T1000 (cell line): ENCODE data around the gene CAMSAP3.
A peak's percentile ranks its signal among the peaks of the same experiment; 100 is the strongest.

Experiments used
- DNase-seq: peaks from one replicate; lab custom pipeline; 2025; ENCODE audit warnings: mixed read lengths; lab: John Stamatoyannopoulos, UW

CAMSAP3 gene

GRCh38 chr19:7614859-7615741 lies 19.4 kb downstream of the CAMSAP3 start:
- no peak for DNase-seq

DNA sequence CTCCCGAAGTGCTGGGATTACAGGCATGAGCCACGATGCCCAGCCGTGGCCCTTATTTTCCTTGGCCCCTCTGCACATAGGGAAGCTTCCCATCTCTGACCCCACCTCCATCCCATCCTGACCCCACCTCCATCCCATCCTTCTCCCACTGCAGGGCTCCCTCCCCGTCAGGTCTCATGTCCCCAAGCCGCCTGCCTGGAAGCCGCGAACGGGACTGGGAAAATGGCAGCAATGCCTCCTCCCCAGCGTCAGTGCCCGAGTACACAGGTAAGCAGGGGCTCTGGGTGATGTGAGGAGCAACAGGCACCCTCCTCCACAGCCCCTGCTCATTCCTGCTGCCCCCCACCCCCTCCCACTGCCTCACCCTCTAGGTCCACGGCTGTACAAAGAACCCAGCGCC lies 21.5 kb downstream of the CAMSAP3 start:
- no peak for DNase-seq

- no peak for DNase-seq
These were observed 22.1 kb downstream of the CAMSAP3 start for GRCh38 chr19:7617735-7618134.

DNA sequence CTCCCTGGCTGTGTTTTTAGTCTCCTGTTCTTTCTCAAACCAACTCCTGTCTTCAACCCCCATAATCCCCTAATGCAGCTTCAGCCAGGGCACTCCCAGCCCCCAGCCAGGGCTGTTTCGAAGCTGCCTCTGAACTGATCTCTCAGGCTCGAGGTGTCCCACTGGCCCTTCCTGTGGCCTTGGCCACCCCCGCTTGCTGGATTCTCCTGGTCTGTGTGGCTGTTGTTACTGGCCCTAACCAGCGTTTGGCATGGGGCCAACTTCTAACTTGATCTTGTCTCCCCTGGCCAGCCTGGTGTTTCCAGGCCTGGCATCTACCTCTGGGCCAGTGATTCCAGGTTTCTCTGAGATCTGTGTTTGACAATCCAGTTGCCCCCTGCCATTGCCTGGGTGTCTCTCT lies 22.7 kb downstream of the CAMSAP3 start:
- DNase-seq, result no peak

DNA sequence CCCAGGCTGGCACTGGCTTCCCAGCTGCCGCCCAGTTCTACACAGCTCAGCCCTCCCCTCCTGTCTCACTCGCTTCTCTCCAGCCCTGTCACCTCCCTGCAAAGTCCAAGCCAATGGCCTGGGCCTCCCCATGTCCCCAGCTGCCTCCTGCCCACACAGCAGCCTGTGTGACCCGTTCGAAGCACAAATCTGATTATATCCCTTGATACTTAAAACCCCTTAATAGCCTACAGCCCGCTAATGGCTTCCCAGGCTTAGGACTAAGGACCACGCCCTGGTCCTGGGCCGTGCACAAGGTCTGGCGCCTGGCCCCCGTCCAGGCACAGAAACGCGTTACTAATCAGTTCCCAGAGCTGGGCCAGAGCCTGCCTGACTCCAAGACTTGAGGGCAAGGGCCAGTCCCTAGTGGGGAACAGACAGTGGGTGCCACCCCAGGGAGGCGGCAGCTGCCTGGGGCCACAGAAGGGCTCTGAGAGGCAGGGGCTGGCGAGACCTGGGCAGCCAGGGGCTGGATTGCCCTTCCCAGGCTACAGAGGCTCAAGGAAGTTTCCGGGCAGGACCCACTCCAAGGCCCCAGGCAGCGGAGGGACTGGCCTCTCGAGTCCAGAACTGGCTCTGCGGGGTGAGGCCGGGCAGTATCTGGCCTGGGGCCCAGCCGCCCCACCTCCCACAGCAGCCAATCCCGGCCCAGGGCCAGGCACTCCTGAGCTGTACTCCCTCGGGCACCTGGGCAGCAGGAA lies 23.3 kb downstream of the CAMSAP3 start:
- DNase-seq, result no peak

DNA sequence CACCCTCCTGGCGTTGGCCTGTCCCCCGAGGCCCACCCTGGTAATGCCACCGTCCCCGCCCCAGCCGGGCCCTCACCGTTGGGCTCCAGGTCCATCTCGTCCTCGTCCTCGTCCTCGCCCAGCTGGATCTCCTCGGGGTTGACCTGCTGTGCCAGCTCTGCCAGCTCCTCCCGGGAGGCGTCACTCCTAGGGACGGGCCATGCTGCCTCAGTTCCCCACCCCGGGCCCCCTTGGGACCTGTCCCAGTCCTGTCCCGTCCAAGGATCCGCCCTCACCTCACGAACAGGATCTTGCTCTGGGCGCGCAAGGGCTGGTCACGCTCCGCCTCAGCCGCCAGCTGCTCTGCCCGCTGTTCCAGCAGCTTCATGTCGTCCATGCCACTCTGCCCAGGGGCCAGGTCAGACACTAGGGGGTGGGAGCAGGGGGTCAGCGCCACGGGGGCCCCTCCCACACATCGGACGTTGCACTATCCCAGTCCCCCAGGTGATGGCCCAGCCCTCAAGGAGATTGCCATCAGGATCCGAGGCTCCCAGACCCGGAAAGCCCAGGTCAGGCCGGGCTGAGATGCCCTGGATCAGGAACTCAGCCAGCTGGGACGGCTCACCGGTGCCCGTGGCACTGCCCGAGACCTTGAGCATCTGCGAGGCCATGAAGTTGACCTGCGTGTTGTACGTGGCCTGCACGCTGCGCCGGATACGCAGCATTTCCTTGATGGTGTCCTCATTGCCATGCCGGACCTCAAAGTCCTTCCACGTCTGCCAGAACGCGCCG lies 24.2 kb downstream of the CAMSAP3 start:
- no peak for DNase-seq

GRCh38 chr19:7620442-7621412 lies 25.1 kb downstream of the CAMSAP3 start:
- DNase-seq, result no peak

- DNase-seq, result no peak
These were observed 27.4 kb downstream of the CAMSAP3 start for GRCh38 chr19:7622933-7623685.

- no peak for DNase-seq
These were observed 28.3 kb downstream of the CAMSAP3 start for GRCh38 chr19:7623725-7624603.

GRCh38 chr19:7624810-7625209 lies 29.1 kb downstream of the CAMSAP3 start:
- DNase-seq, result no peak

GRCh38 chr19:7625763-7626372 lies 30.2 kb downstream of the CAMSAP3 start:
- DNase-seq, result no peak

- DNase-seq, result no peak
These were observed 31.5 kb downstream of the CAMSAP3 start for GRCh38 chr19:7627166-7627565.

DNA sequence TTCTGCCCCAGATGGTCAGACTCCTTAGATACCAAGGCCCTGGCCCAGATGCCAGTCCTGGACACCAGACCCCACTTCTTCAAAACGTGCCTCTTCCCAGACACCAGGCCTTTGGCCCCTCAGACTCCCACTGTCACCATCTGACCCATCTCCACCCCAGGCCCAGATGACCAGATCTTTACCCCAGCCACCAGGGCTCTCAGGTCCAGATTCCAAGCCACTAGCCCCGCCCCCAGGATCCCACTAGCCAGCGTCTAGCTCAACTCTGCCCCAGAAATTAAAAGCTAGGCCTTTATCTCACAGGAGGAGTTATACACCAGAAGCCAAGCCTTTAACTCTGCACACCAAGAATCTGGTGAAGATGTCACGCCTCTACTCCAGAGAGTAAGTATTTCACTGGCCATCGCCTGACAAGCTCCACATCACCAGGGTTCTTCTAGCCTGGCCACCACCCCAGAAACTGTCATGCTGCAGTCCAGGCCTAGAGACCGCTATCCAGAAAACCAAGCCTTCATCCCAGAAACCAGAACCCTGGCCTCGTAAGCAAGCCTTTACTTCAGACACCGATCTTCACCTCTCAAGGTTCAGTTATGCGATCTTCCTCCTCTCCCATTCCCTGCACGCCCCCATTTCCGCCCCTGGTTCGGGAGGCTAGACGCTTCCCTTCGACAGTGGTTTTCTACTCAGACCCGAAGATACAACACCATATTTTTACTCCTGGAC lies 33.1 kb downstream of the CAMSAP3 start:
- no peak for DNase-seq

DNA sequence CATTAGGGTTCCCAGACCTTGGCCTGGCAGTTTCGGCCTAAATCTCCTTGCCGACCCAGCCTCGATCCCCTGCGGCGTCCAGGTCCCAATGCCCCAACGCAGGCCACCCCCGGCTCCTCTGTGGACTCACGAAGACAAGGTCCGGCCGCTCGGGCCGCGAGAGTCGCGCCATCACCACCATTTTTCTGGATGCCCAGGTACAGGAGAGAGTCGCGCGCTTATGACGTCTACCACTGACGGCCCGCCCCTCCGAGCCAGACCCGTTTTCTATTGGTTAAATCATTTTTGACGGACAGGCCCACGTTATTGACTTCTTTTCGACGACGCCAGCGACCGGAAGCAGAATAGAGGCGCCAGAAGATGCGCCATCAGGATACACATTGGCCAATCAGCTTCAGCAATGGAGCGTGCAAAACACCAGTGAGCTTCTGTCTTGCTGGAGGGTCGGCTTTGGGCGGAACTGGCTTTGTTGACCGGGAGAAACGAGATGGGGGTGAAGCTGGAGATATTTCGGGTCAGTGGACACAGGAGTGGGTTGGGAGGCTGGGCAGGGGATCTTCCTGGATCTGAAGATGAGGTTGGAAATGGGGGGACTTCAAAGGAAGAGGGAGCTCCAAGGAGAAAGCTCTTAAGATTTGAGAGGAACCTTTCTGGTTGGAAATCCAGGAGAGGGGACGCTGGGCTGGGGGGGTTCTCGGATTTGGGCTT lies 33.8 kb downstream of the CAMSAP3 start, which contains the start of the genes PET100 and XAB2:
TSS of gene PET100 (plus strand) at position 447 of the 708 bp plus-strand sequence. CDS start at position 488, 41 bp downstream.
TSS of gene XAB2 (minus strand) at position 199 of the 708 bp plus-strand sequence. CDS start at position 181, 18 bp downstream.
- DNase-seq, result peak; percentile 94

DNA sequence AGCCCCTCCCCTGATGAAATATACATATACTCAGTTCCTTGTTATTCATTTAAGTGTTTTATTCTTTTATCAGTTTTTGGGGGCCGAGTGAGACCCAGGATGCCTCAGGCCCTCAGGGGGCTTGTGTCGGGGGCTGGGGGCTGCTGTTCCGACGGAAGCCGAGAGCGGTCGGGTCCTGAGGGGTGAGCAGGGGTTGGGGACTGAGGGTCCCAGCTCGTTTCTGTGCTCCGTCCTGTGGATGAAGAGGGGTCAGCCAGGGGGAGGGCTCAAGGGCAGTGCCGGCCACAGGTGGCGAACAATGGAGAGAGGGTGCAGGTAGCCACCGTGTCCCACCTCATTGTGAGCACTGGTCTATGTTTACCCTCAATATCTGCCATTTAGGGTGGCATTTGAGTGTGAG lies 35.9 kb downstream of the CAMSAP3 start:
- no peak for DNase-seq

DNA sequence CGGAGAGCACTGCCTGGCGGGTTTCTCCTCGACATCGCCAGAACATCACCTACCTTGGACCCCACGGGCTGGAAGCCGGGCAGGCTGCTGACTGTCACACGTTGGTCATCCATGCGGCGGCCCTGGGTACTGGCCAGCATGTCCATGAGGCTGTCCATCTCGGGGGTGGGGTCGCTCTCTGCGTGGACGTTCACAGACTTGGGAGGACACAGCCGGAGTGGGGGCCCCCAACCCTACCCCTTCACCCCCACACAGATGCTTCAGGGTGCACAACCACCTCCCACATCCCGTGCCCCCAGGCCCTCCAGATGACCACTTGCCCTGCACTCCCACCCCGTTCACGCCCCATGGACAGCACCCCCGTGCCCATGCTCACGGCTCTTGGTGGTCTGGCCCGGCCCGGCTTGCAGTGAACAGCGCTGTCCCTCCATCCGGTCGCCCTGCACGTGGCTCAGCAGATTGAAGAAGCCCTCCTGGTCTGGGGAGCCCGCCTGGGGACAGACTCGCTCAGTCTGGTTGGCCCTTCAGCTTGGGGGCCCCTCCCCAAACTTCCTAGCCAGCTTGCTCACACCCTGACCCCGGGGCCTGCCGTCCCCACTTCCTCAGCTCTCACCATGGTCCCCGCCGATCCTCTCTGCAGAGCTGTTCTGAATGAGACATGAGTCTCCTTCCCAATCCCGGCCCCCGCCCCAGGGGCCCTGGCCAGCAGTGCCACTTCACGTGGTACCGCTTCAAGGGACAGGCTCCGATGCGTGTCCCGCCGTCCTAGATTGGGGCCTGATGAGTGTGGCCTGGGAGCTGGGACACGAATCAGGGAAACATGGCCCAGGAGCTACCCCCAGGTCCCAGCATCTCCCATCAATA lies 36.9 kb downstream of the CAMSAP3 start:
- no peak for DNase-seq
